ENCODE results near the gene ZNF320. TPM values are rescaled to one million over a fixed set of nuclear protein-coding genes. Genes with fewer than 3 reads are reported as not detected.

ZNF320 gene
- total RNA-seq, 1 donor from 2014 or later = 3.8 TPM

Other genes starting within 250 kb of the ZNF320 start
- 6.9 TPM for gene ZNF611, start 162.6 kb downstream of the ZNF320 start, total RNA-seq
- 6.1 TPM for gene ZNF600, start 110.8 kb downstream of the ZNF320 start, total RNA-seq
- 10.2 TPM for gene ZNF28, start 76.0 kb downstream of the ZNF320 start, total RNA-seq
- gene ZNF468, start 40.0 kb downstream of the ZNF320 start, total RNA-seq = 8.0 TPM
- gene ZNF888, start 25.8 kb upstream of the ZNF320 start, total RNA-seq = 3.6 TPM
- 3.8 TPM for gene ZNF816, start 65.2 kb upstream of the ZNF320 start, total RNA-seq
- gene ERVV-1, start 116.3 kb upstream of the ZNF320 start, total RNA-seq = not detected
- gene ERVV-2, start 147.1 kb upstream of the ZNF320 start, total RNA-seq = not detected
- gene ZNF160, start 205.8 kb upstream of the ZNF320 start, total RNA-seq = 9.2 TPM
- gene ZNF415, start 235.3 kb upstream of the ZNF320 start, total RNA-seq = 0.28 TPM

Measured in esophagus mucosa (tissue), 1 donor.